SJCRH30 (cell line): ENCODE measurements around the gene LYPD5. TPM values are rescaled to one million over a fixed set of nuclear protein-coding genes. Genes with fewer than 3 reads are reported as not detected.

Experiments used
- DNase-seq, 2 experiments: peaks; one replicate each; pipeline ENCODE4 v3.0.0-alpha.2; 2015 to 2020
- H3K27ac ChIP-seq: fragments of 250-450 bp; sonication (Bioruptor Pico); 2 replicates; pipeline ENCODE4 v1.5.1; 2020; ENCODE audit warnings: mild to moderate bottlenecking, moderate library complexity
- H3K27me3 ChIP-seq: fragments of 250-450 bp; sonication (Bioruptor Pico); 2 replicates; pipeline ENCODE4 v1.5.1; 2020; ENCODE audit warnings: mild to moderate bottlenecking, moderate library complexity
- H3K36me3 ChIP-seq: fragments of 250-450 bp; sonication (Bioruptor Pico); 2 replicates; pipeline ENCODE4 v1.5.1; 2020; ENCODE audit warnings: mild to moderate bottlenecking, moderate library complexity
- H3K4me1 ChIP-seq: fragments of 250-450 bp; sonication (Bioruptor Pico); 2 replicates; pipeline ENCODE4 v1.5.1; 2020; ENCODE audit warnings: mild to moderate bottlenecking, moderate library complexity
- H3K4me3 ChIP-seq: fragments of 250-450 bp; sonication (Bioruptor Pico); 2 replicates; pipeline ENCODE4 v1.5.1; 2020; ENCODE audit warnings: mild to moderate bottlenecking, moderate library complexity
- H3K9me3 ChIP-seq: fragments of 250-450 bp; sonication (Bioruptor Pico); replicated peaks from 2 replicates; pipeline ENCODE4 v1.5.1; 2020; ENCODE audit warnings: mild to moderate bottlenecking, moderate library complexity
- total RNA-seq: library from RNA; depleted of rRNA; stranded (reverse); fragments of >200 nt; shearing (Covaris generic); gene quantifications from 2 replicates; pipeline ENCODE4 v1.2.3, GENCODE V29; 2014

The LYPD5 gene
- total RNA-seq, 1 experiment from 2014 or later, result 0.06 TPM

- Histone ChIP-seq H3K9me3 (no peaks in the 10 kb centered on the region), H3K27me3 (no peaks in the 10 kb centered on the region), H3K4me3 (no peak overlapping the region), H3K36me3 (no peaks in the 10 kb centered on the region), H3K27ac (no peak overlapping the region), H3K4me1 (peaks cover 5% of the 10 kb centered on the region; the same call in 1 of the 2 replicates)
- peak in 1 of 2 experiments; percentile 52 for DNase-seq
Measured at GRCh38 chr19:43789029-43789428, 13.2 kb downstream of the LYPD5 start.

GRCh38 chr19:43786665-43787064 is 15.6 kb downstream of the LYPD5 start:
- no peaks in the 10 kb centered on the region for H3K9me3 ChIP-seq
- H3K36me3 ChIP-seq, result no peaks in the 10 kb centered on the region
- DNase-seq, result no peak
- H3K27ac ChIP-seq, result no peak overlapping the region
- peaks cover 5% of the 10 kb centered on the region; the same call in 1 of the 2 replicates for H3K4me1 ChIP-seq
- no peaks in the 10 kb centered on the region for H3K27me3 ChIP-seq
- no peak overlapping the region for H3K4me3 ChIP-seq

GRCh38 chr19:43784981-43785808 is 17.1 kb downstream of the LYPD5 start:
- Histone ChIP-seq H3K4me3 (peak overlapping the region; percentile 25), H3K27ac (no peak overlapping the region), H3K27me3 (no peaks in the 10 kb centered on the region), H3K4me1 (peaks cover 5% of the 10 kb centered on the region; the same call in 1 of the 2 replicates), H3K9me3 (no peaks in the 10 kb centered on the region), H3K36me3 (no peaks in the 10 kb centered on the region)
- peak; percentile 61 to 82 for DNase-seq

- peak; percentile 64 to 67 for DNase-seq
- Histone ChIP-seq H3K27ac (no peak overlapping the region), H3K4me1 (peaks cover 5% of the 10 kb centered on the region; the same call in 1 of the 2 replicates), H3K4me3 (no peak overlapping the region), H3K27me3 (no peaks in the 10 kb centered on the region), H3K9me3 (no peaks in the 10 kb centered on the region), H3K36me3 (no peaks in the 10 kb centered on the region)
Measured at GRCh38 chr19:43784241-43784980, 17.8 kb downstream of the LYPD5 start.

- no peaks in the 10 kb centered on the region for H3K27me3 ChIP-seq
- H3K36me3 ChIP-seq, result no peaks in the 10 kb centered on the region
- no peaks in the 10 kb centered on the region for H3K9me3 ChIP-seq
- H3K4me3 ChIP-seq, result no peak overlapping the region
- no peak for DNase-seq
- H3K27ac ChIP-seq, result no peak overlapping the region
- peaks cover 5% of the 10 kb centered on the region; the same call in 1 of the 2 replicates for H3K4me1 ChIP-seq
Measured at GRCh38 chr19:43783636-43784035, 18.6 kb downstream of the LYPD5 start.

GRCh38 chr19:43782689-43783231 is 19.5 kb downstream of the LYPD5 start:
- Histone ChIP-seq H3K27me3 (no peaks in the 10 kb centered on the region), H3K4me1 (peaks cover 11% of the 10 kb centered on the region; the same call in 1 of the 2 replicates), H3K9me3 (no peaks in the 10 kb centered on the region), H3K27ac (no peak overlapping the region), H3K36me3 (no peaks in the 10 kb centered on the region), H3K4me3 (no peak overlapping the region)
- no peak for DNase-seq

GRCh38 chr19:43782311-43782660 is 20.0 kb downstream of the LYPD5 start:
- H3K27ac ChIP-seq, result no peak overlapping the region
- H3K4me3 ChIP-seq, result no peak overlapping the region
- peaks cover 13% of the 10 kb centered on the region; the same call in 1 of the 2 replicates for H3K4me1 ChIP-seq
- DNase-seq, result no peak
- H3K36me3 ChIP-seq, result no peaks in the 10 kb centered on the region
- H3K9me3 ChIP-seq, result no peaks in the 10 kb centered on the region
- H3K27me3 ChIP-seq, result no peaks in the 10 kb centered on the region

- no peak for DNase-seq
- no peak overlapping the region for H3K27ac ChIP-seq
- no peaks in the 10 kb centered on the region for H3K9me3 ChIP-seq
- H3K36me3 ChIP-seq, result no peaks in the 10 kb centered on the region
- H3K4me1 ChIP-seq, result peaks cover 13% of the 10 kb centered on the region; the same call in 1 of the 2 replicates
- H3K4me3 ChIP-seq, result no peak overlapping the region
- H3K27me3 ChIP-seq, result no peaks in the 10 kb centered on the region
Measured at GRCh38 chr19:43781630-43782310, 20.5 kb downstream of the LYPD5 start.

GRCh38 chr19:43780706-43781525 is 21.3 kb downstream of the LYPD5 start, which contains the start of gene KCNN4:
Gene KCNN4, minus strand, starts transcription at chr19:43780973. Its CDS starts 112 bp downstream, at chr19:43780861.
- DNase-seq, result no peak
- H3K36me3 ChIP-seq, result no peaks in the 10 kb centered on the region
- H3K4me3 ChIP-seq, result no peak within 1 kb of the TSS
- no peaks in the 10 kb centered on the region for H3K27me3 ChIP-seq
- H3K27ac ChIP-seq, result no peak within 1 kb of the TSS
- H3K9me3 ChIP-seq, result no peaks in the 10 kb centered on the region
- peaks cover 13% of the 10 kb centered on the region; the same call in 1 of the 2 replicates for H3K4me1 ChIP-seq

GRCh38 chr19:43779820-43780219 is 22.4 kb downstream of the LYPD5 start:
- H3K36me3 ChIP-seq, result no peaks in the 10 kb centered on the region
- H3K9me3 ChIP-seq, result no peaks in the 10 kb centered on the region
- no peaks in the 10 kb centered on the region for H3K27me3 ChIP-seq
- DNase-seq, result no peak
- H3K4me3 ChIP-seq, result no peak overlapping the region
- H3K27ac ChIP-seq, result no peak overlapping the region
- peaks cover 13% of the 10 kb centered on the region; the same call in 1 of the 2 replicates for H3K4me1 ChIP-seq

- Histone ChIP-seq H3K9me3 (no peaks in the 10 kb centered on the region), H3K27ac (no peak overlapping the region), H3K4me3 (no peak overlapping the region), H3K4me1 (peaks cover 10% of the 10 kb centered on the region; the same call in 1 of the 2 replicates), H3K27me3 (no peaks in the 10 kb centered on the region), H3K36me3 (no peaks in the 10 kb centered on the region)
- DNase-seq, result no peak
Measured at GRCh38 chr19:43779147-43779819, 23.0 kb downstream of the LYPD5 start.

- DNase-seq, result no peak
- Histone ChIP-seq H3K27ac (no peak overlapping the region), H3K36me3 (no peaks in the 10 kb centered on the region), H3K4me1 (peaks cover 8% of the 10 kb centered on the region; the same call in 1 of the 2 replicates), H3K4me3 (no peak overlapping the region), H3K27me3 (no peaks in the 10 kb centered on the region), H3K9me3 (no peaks in the 10 kb centered on the region)
Measured at GRCh38 chr19:43778651-43779050, 23.6 kb downstream of the LYPD5 start.

- H3K27me3 ChIP-seq, result no peaks in the 10 kb centered on the region
- H3K27ac ChIP-seq, result no peak overlapping the region
- no peaks in the 10 kb centered on the region for H3K9me3 ChIP-seq
- peaks cover 8% of the 10 kb centered on the region; the same call in 1 of the 2 replicates for H3K4me1 ChIP-seq
- H3K4me3 ChIP-seq, result no peak overlapping the region
- DNase-seq, result peak; percentile 44 to 59
- H3K36me3 ChIP-seq, result no peaks in the 10 kb centered on the region
Measured at GRCh38 chr19:43777163-43777695, 25.0 kb downstream of the LYPD5 start.
